HEK293 (cell line): ENCODE results near the gene CACNA1B.

Source experiments
- GLIS1 ChIP-seq: fragments of 450-650 bp; formaldehyde crosslinking; IDR thresholded peaks from 2 replicates; pipeline ENCODE4 v1.5.1; 2016; ENCODE audit warnings: missing biosample characterization, missing genetic modification characterization
- IKZF3 ChIP-seq: fragments of 450-650 bp; IDR thresholded peaks from 2 replicates; pipeline ENCODE4 v1.5.0; 2018; ENCODE audit warnings: missing biosample characterization, mild to moderate bottlenecking, missing genetic modification characterization, moderate library complexity
- KLF1 ChIP-seq: fragments of 450-650 bp; formaldehyde crosslinking; IDR thresholded peaks from 2 replicates; pipeline ENCODE4 v1.5.1; 2016; ENCODE audit warnings: missing biosample characterization, missing genetic modification characterization
- PRDM1 ChIP-seq: fragments of 450-650 bp; formaldehyde crosslinking; IDR thresholded peaks from 2 replicates; pipeline ENCODE4; 2016; ENCODE audit warnings: missing biosample characterization, missing genetic modification characterization
- REPIN1 ChIP-seq: fragments of 450-650 bp; formaldehyde crosslinking; IDR thresholded peaks from 2 replicates; pipeline ENCODE4 v1.5.1; 2017; ENCODE audit warnings: missing biosample characterization, missing genetic modification characterization, low read depth
- SP3 ChIP-seq: fragments of 450-650 bp; formaldehyde crosslinking; IDR thresholded peaks from 2 replicates; pipeline ENCODE4 v1.5.1; 2016; ENCODE audit warnings: missing biosample characterization, missing genetic modification characterization
- ZNF121 ChIP-seq: fragments of 450-650 bp; formaldehyde crosslinking; IDR thresholded peaks from 2 replicates; pipeline ENCODE4 v1.5.1; 2016; ENCODE audit warnings: missing biosample characterization, missing genetic modification characterization
- ZNF155 ChIP-seq: fragments of 450-650 bp; formaldehyde crosslinking; IDR thresholded peaks from 2 replicates; pipeline ENCODE4 v1.5.1; 2016; ENCODE audit warnings: missing biosample characterization, missing genetic modification characterization
- ZNF221 ChIP-seq: fragments of 450-650 bp; formaldehyde crosslinking; IDR thresholded peaks from 2 replicates; pipeline ENCODE4 v1.5.1; 2017; ENCODE audit warnings: missing biosample characterization, missing genetic modification characterization, borderline replicate concordance
- ZNF311 ChIP-seq: fragments of 450-650 bp; formaldehyde crosslinking; IDR thresholded peaks from 2 replicates; pipeline ENCODE4 v1.5.1; 2017; ENCODE audit warnings: missing biosample characterization, missing genetic modification characterization, borderline replicate concordance
- ZNF350 ChIP-seq: fragments of 450-650 bp; formaldehyde crosslinking; IDR thresholded peaks from 2 replicates; pipeline ENCODE4 v1.5.0; 2017; ENCODE audit warnings: missing biosample characterization, mild to moderate bottlenecking, missing genetic modification characterization
- ZNF354C ChIP-seq: fragments of 450-650 bp; formaldehyde crosslinking; IDR thresholded peaks from 2 replicates; pipeline ENCODE4 v1.5.1; 2016; ENCODE audit warnings: missing biosample characterization, missing genetic modification characterization, low read depth, borderline replicate concordance
- ZNF37A ChIP-seq: fragments of 450-650 bp; IDR thresholded peaks from 2 replicates; pipeline ENCODE4 v1.5.1; 2018; ENCODE audit warnings: missing biosample characterization, missing genetic modification characterization
- ZNF423 ChIP-seq: fragments of 450-650 bp; formaldehyde crosslinking; IDR thresholded peaks from 2 replicates; pipeline ENCODE4 v1.5.1; 2016; ENCODE audit warnings: missing biosample characterization, missing genetic modification characterization
- ZNF548 ChIP-seq: fragments of 450-650 bp; formaldehyde crosslinking; IDR thresholded peaks from 2 replicates; pipeline ENCODE4 v1.5.1; 2016; ENCODE audit warnings: missing biosample characterization, missing genetic modification characterization
- ZNF561 ChIP-seq: fragments of 450-650 bp; IDR thresholded peaks from 2 replicates; pipeline ENCODE4 v1.5.1; 2018; ENCODE audit warnings: missing biosample characterization, missing genetic modification characterization, borderline replicate concordance
- ZNF585B ChIP-seq: fragments of 450-650 bp; formaldehyde crosslinking; IDR thresholded peaks from 2 replicates; pipeline ENCODE4 v1.5.1; 2016; ENCODE audit warnings: missing biosample characterization, missing genetic modification characterization
- ZNF658 ChIP-seq: fragments of 450-650 bp; formaldehyde crosslinking; IDR thresholded peaks from 2 replicates; pipeline ENCODE4; 2016; ENCODE audit warnings: missing biosample characterization, missing genetic modification characterization
- ZNF776 ChIP-seq: fragments of 450-650 bp; formaldehyde crosslinking; IDR thresholded peaks from 2 replicates; pipeline ENCODE4 v1.5.0; 2017; ENCODE audit warnings: missing biosample characterization, missing genetic modification characterization, borderline replicate concordance
- ZNF843 ChIP-seq: fragments of 450-650 bp; formaldehyde crosslinking; IDR thresholded peaks from 2 replicates; pipeline ENCODE4 v1.5.1; 2016; ENCODE audit warnings: missing biosample characterization, missing genetic modification characterization
- ZSCAN30 ChIP-seq: fragments of 450-650 bp; IDR thresholded peaks from 2 replicates; pipeline ENCODE4 v1.5.1; 2018; ENCODE audit warnings: missing biosample characterization, mild to moderate bottlenecking, missing genetic modification characterization, moderate library complexity
- TF ChIP-seq, protein P1 (sequence below): fragments of 450-650 bp; formaldehyde crosslinking; IDR thresholded peaks from 2 replicates; pipeline ENCODE4 v1.5.1; 2016; ENCODE audit warnings: missing biosample characterization, missing genetic modification characterization
- TF ChIP-seq, protein P2 (sequence below): fragments of 450-650 bp; formaldehyde crosslinking; IDR thresholded peaks from 2 replicates; pipeline ENCODE4 v1.5.1; 2016; ENCODE audit warnings: missing biosample characterization, missing genetic modification characterization, borderline replicate concordance
- TF ChIP-seq, protein P3 (sequence below): fragments of 450-650 bp; formaldehyde crosslinking; IDR thresholded peaks from 2 replicates; pipeline ENCODE4 v1.5.1; 2016; ENCODE audit warnings: missing biosample characterization, missing genetic modification characterization
- TF ChIP-seq, protein P4 (sequence below): fragments of 450-650 bp; formaldehyde crosslinking; IDR thresholded peaks from 2 replicates; pipeline ENCODE4 v1.5.1; 2016; ENCODE audit warnings: missing biosample characterization, missing genetic modification characterization

The CACNA1B gene

DNA sequence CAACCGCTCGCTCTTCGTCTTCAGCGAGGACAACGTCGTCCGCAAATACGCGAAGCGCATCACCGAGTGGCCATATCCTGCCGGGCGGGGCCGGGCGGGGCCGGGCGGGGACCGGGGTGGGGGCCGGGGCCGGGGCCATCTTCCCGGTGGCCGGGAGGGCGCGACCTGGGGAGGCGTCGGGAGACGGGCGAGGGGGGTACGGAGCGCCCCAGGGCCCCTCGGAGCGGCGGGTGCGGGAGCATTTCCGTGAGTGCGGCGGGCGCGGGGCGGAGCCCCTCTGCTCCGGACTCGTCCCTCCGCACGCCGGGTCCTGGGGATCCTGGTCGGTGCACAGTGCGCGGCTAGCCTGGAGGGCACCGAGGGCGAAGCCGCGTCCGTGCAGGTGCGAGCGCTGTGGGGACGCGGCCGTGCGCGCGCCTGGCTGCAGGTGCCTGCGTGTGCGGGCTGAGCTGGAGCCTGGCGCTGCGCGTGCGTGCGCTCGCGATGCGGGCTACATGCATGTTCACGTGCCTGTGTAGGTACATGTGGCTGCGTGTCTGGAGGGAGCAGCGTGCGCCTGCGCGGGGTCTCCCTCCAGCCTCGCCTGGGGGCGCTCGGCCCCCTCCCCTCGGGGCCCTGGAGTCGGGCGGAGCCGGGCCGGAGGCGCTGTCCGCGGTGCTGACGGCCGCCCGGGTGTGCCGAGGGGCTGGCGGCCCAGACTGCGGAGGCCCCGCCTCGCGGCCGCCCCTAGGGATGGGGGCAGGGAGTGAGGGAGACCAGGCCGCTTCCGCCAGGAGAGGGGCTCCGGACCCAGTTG, 762 bp downstream of the CACNA1B start (continued):
- TF ChIP-seq REPIN1 (tag by site-specific recombination) (no peak), SP3 (no peak), ZNF658 (tag by site-specific recombination) (no peak), ZNF843 (tag by site-specific recombination) (no peak), GLIS1 (peak; percentile 28; the same call in 1 of the 2 replicates), ZNF776 (tag by site-specific recombination) (no peak), ZNF548 (no peak), KLF1 (tag by site-specific recombination) (no peak), ZNF121 (tag by site-specific recombination) (no peak), IKZF3 (tag by site-specific recombination) (no peak), ZNF585B (tag by site-specific recombination) (no peak), ZNF155 (no peak), ZNF311 (tag by site-specific recombination) (no peak), PRDM1 (tag by site-specific recombination) (no peak), ZNF221 (tag by site-specific recombination) (no peak), ZNF37A (no peak), ZSCAN30 (no peak), ZNF561 (tag by site-specific recombination) (peak; percentile 43; the same call in 1 of the 2 replicates), ZNF423 (no peak), ZNF354C (tag by site-specific recombination) (no peak), ZNF350 (tag by site-specific recombination) (no peak)
- TF ChIP-seq, protein P1, sequence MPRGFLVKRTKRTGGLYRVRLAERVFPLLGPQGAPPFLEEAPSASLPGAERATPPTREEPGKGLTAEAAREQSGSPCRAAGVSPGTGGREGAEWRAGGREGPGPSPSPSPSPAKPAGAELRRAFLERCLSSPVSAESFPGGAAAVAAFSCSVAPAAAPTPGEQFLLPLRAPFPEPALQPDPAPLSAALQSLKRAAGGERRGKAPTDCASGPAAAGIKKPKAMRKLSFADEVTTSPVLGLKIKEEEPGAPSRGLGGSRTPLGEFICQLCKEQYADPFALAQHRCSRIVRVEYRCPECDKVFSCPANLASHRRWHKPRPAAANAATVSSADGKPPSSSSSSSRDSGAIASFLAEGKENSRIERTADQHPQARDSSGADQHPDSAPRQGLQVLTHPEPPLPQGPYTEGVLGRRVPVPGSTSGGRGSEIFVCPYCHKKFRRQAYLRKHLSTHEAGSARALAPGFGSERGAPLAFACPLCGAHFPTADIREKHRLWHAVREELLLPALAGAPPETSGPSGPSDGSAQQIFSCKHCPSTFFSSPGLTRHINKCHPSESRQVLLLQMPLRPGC (tag by site-specific recombination) = no peak
- TF ChIP-seq, protein P2, sequence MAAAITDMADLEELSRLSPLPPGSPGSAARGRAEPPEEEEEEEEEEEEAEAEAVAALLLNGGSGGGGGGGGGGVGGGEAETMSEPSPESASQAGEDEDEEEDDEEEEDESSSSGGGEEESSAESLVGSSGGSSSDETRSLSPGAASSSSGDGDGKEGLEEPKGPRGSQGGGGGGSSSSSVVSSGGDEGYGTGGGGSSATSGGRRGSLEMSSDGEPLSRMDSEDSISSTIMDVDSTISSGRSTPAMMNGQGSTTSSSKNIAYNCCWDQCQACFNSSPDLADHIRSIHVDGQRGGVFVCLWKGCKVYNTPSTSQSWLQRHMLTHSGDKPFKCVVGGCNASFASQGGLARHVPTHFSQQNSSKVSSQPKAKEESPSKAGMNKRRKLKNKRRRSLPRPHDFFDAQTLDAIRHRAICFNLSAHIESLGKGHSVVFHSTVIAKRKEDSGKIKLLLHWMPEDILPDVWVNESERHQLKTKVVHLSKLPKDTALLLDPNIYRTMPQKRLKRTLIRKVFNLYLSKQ (tag by site-specific recombination) = no peak
- TF ChIP-seq, protein P3, sequence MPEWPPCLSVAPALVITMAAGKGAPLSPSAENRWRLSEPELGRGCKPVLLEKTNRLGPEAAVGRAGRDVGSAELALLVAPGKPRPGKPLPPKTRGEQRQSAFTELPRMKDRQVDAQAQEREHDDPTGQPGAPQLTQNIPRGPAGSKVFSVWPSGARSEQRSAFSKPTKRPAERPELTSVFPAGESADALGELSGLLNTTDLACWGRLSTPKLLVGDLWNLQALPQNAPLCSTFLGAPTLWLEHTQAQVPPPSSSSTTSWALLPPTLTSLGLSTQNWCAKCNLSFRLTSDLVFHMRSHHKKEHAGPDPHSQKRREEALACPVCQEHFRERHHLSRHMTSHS (tag by site-specific recombination) = no peak
- TF ChIP-seq, protein P4, sequence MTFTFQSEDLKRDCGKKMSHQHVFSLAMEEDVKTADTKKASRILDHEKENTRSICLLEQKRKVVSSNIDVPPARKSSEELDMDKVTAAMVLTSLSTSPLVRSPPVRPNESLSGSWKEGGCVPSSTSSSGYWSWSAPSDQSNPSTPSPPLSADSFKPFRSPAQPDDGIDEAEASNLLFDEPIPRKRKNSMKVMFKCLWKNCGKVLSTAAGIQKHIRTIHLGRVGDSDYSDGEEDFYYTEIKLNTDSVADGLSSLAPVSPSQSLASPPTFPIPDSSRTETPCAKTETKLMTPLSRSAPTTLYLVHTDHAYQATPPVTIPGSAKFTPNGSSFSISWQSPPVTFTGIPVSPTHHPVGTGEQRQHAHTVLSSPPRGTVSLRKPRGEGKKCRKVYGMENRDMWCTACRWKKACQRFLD = no peak
